GM18505 (cell line): ENCODE measurements around the gene POU2F3.

Experiments used
- ATAC-seq: cut with Tn5 transposase; IDR thresholded peaks from one replicate; pipeline ENCODE4 v1.9.1; 2021; ENCODE audit not compliant: unreplicated experiment
- POLR2A ChIP-seq: IDR thresholded peaks from 4 replicates; pipeline ENCODE4 v1.6.1; 2011; ENCODE audit warnings: borderline replicate concordance; ENCODE audit not compliant: insufficient read depth, insufficient read length; ENCODE audit errors: extremely low read depth

POU2F3 gene

GRCh38 chr11:120324932-120325810, 85.2 kb downstream of the POU2F3 start, which contains the start of gene TLCD5:
TSS of gene TLCD5 (plus strand) at chr11:120325299. CDS start at chr11:120327442, 2,143 bp downstream.
- no peak for ATAC-seq

GRCh38 chr11:120326228-120326627, 86.3 kb downstream of the POU2F3 start:
- TF ChIP-seq POLR2A: no peak
- no peak for ATAC-seq

More at GRCh38 chr11:120324932-120325810, 85.2 kb downstream of the POU2F3 start, which contains the start of gene TLCD5:
- peak; percentile 59 for TF ChIP-seq POLR2A

- no peak for TF ChIP-seq POLR2A
- no peak for ATAC-seq
Measured at GRCh38 chr11:120326845-120327281, 86.9 kb downstream of the POU2F3 start.

- TF ChIP-seq POLR2A: no peak
- ATAC-seq: no peak
Measured at GRCh38 chr11:120327311-120327710, 87.4 kb downstream of the POU2F3 start.

- TF ChIP-seq POLR2A: no peak
- no peak for ATAC-seq
Measured at GRCh38 chr11:120329556-120329955, 89.6 kb downstream of the POU2F3 start.

- ATAC-seq: no peak
- no peak for TF ChIP-seq POLR2A
Measured at GRCh38 chr11:120330045-120330444, 90.1 kb downstream of the POU2F3 start.

- no peak for TF ChIP-seq POLR2A
- ATAC-seq: no peak
Measured at GRCh38 chr11:120331301-120331996, 91.5 kb downstream of the POU2F3 start.

- TF ChIP-seq POLR2A: no peak
- ATAC-seq: no peak
Measured at GRCh38 chr11:120332822-120333716, 93.1 kb downstream of the POU2F3 start.

GRCh38 chr11:120333801-120334200, 93.9 kb downstream of the POU2F3 start:
- no peak for TF ChIP-seq POLR2A

GRCh38 chr11:120334332-120334731, 94.4 kb downstream of the POU2F3 start:
- no peak for ATAC-seq
- no peak for TF ChIP-seq POLR2A

More at GRCh38 chr11:120333801-120334200, 93.9 kb downstream of the POU2F3 start:
- no peak for ATAC-seq

- ATAC-seq: no peak
- TF ChIP-seq POLR2A: no peak
Measured at GRCh38 chr11:120334894-120335462, 95.0 kb downstream of the POU2F3 start.

GRCh38 chr11:120335556-120335907, 95.6 kb downstream of the POU2F3 start:
- ATAC-seq: peak; percentile 5
- no peak for TF ChIP-seq POLR2A
